ENCODE data around the gene ZNF101.

ZNF101 gene

DNA sequence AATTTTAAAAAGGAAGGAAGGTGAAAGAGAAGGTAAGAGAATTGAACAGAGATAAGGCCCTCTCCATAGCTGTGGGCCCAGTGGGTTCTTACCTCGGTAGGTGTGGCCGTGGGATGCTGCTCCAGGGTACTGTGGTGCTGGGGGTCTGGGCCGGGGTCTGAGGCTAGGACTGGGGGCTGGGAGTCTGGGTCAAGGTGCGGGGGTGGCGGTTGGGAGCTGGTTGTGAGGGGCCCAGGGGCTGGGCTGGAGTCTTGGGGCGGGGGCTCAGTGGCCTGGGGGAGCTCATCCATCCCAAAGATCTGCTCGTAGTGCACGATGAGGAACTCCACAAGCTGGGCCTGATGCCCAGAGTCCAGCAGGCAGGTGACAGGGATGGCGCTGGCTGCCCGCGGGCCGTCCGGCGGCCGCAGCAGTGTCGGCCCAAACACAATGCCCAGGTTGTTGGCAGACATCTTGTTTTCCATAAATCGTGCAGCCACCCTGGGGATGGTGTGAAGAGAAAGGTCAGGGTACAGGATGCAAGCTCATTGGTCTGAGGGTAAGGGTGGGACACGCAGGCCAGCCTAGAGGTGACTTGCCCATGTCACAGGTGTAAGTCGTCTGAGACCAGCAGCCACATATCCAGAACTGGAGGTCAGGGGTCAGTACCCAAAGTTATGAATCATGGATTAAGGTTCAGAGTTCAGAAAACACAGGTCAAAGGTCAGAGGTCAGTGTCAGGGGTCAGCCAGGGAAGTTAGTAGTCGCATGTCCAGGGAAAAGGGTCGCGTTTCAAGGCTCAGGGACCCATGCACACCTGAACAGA lies 34.7 kb upstream of the ZNF101 start:
- POLR2A ChIA-PET: no interaction called here
- H3K4me3 ChIP-seq (ENCODE audit: control insufficient read depth in 1 of 7, extremely low read depth in 1 of 7, insufficient read depth in 4 of 7, low read depth in 2 of 7, low read length in 6 of 7): no peak overlapping the region
- H3K27me3 ChIP-seq (replicated peaks in 2 of 5; ENCODE audit: control insufficient read depth in 4 of 5, insufficient read depth in 5 of 5, low read length in 4 of 5): no peaks in the 10 kb centered on the region
- peaks cover 14 to 67% (median 46%) of the 10 kb centered on the region in 4 experiments for H3K36me3 ChIP-seq (ENCODE audit: control insufficient read depth in 4 of 4, insufficient read depth in 4 of 4, low read length in 3 of 4)
- no peak overlapping the region for H3K27ac ChIP-seq (ENCODE audit: insufficient read depth in 1 of 2, low read depth in 1 of 2, low read length in 2 of 2, poor library complexity in 1 of 2, severe bottlenecking in 2 of 2)
- WGBS (ENCODE audit: insufficient coverage): 95% methylated on average over 22 of the region's 22 CpGs
- no peak for DNase-seq
- CTCF ChIA-PET: interaction anchor here (0.6 to 1.6 kb wide), 3 partner anchors 10 to 102 kb away, joined by 3 to 4 read pairs (median 3); partner anchors contain the start of gene GMIP
- H3K9me3 ChIP-seq (ENCODE audit: control extremely low read depth in 1 of 5, control insufficient read depth in 4 of 5, insufficient read depth in 2 of 5, low read depth in 1 of 5, low read length in 4 of 5): no peaks in the 10 kb centered on the region
- peaks cover 0 to under 1% (median 0%) of the 10 kb centered on the region in 4 experiments for H3K4me1 ChIP-seq (ENCODE audit: control extremely low read depth in 1 of 4, control insufficient read depth in 4 of 4, insufficient read depth in 4 of 4, low read length in 3 of 4)

DNA sequence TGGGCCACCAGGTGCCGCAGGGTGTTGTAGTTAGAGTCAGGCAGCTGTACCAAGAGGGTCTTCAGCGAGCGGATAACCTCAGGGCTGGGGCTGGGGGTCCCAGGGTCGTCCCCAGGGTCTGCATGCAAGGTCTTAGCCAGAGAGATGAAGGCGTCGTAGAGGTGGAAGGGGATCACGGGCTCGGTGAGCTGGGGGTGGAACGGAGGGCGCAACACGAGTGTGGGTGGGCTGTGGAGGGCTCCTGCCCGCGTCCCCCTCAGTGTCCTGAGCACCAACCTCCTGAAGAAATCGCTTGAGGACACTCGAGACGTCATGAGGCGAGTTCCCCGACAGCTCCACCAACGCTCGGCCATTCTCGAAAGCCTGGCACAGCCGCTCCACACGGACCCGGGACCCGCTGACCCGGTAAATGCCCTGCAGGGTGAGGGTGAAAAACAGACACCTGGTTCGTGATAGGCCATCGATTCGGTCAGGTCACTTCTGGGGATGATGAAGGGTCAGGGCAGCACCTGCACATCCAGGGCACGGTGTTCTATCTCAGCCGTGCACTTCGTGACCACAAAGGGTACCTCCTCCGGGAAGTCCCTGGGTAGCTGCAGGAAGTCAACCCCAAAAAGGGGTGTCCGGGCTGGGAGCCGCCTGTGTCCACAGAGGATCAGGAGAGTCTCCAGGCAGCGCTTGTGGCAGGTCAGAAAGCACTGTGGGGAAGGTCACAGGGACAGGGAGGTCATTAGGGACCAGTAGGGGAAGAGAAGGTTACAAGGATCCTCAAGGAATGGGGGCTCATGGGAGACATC lies 33.9 kb upstream of the ZNF101 start:
- Histone ChIP-seq H3K4me3 (ENCODE audit: control insufficient read depth in 1 of 7, extremely low read depth in 1 of 7, insufficient read depth in 4 of 7, low read depth in 2 of 7, low read length in 6 of 7) (no peak overlapping the region), H3K36me3 (ENCODE audit: control insufficient read depth in 4 of 4, insufficient read depth in 4 of 4, low read length in 3 of 4) (peaks cover 14 to 65% (median 48%) of the 10 kb centered on the region in 4 experiments), H3K9me3 (ENCODE audit: control extremely low read depth in 1 of 5, control insufficient read depth in 4 of 5, insufficient read depth in 2 of 5, low read depth in 1 of 5, low read length in 4 of 5) (no peaks in the 10 kb centered on the region), H3K27me3 (replicated peaks in 2 of 5; ENCODE audit: control insufficient read depth in 4 of 5, insufficient read depth in 5 of 5, low read length in 4 of 5) (no peaks in the 10 kb centered on the region), H3K4me1 (ENCODE audit: control extremely low read depth in 1 of 4, control insufficient read depth in 4 of 4, insufficient read depth in 4 of 4, low read length in 3 of 4) (no peaks in the 10 kb centered on the region), H3K27ac (ENCODE audit: insufficient read depth in 1 of 2, low read depth in 1 of 2, low read length in 2 of 2, poor library complexity in 1 of 2, severe bottlenecking in 2 of 2) (no peak overlapping the region)
- POLR2A ChIA-PET: no interaction called here
- DNase-seq: no peak
- 95% methylated on average over 33 of the region's 36 CpGs for WGBS (ENCODE audit: insufficient coverage)
- CTCF ChIA-PET: interaction anchor here (1.6 to 1.7 kb wide), 2 partner anchors 9 to 102 kb away, joined by 3 read pairs; partner anchors contain the start of gene GMIP

GRCh38 chr19:19635313-19635702 lies 33.3 kb upstream of the ZNF101 start:
- H3K27ac ChIP-seq (ENCODE audit: insufficient read depth in 1 of 2, low read depth in 1 of 2, low read length in 2 of 2, poor library complexity in 1 of 2, severe bottlenecking in 2 of 2): no peak overlapping the region
- no peak overlapping the region for H3K4me3 ChIP-seq (ENCODE audit: control insufficient read depth in 1 of 7, extremely low read depth in 1 of 7, insufficient read depth in 4 of 7, low read depth in 2 of 7, low read length in 6 of 7)
- ChIA-PET POLR2A (interaction anchor here (0.7 kb wide), 1 partner anchor 473 kb away, joined by 3 read pairs; no protein-coding TSS in a partner anchor), CTCF (interaction anchor here (1.7 kb wide), 1 partner anchor 103 kb away, joined by 3 read pairs; no protein-coding TSS in a partner anchor)
- H3K9me3 ChIP-seq (ENCODE audit: control extremely low read depth in 1 of 5, control insufficient read depth in 4 of 5, insufficient read depth in 2 of 5, low read depth in 1 of 5, low read length in 4 of 5): no peaks in the 10 kb centered on the region
- 93% methylated on average over 14 of the region's 14 CpGs for WGBS (ENCODE audit: insufficient coverage)
- no peak for DNase-seq
- no peaks in the 10 kb centered on the region for H3K4me1 ChIP-seq (ENCODE audit: control extremely low read depth in 1 of 4, control insufficient read depth in 4 of 4, insufficient read depth in 4 of 4, low read length in 3 of 4)
- H3K27me3 ChIP-seq (replicated peaks in 2 of 5; ENCODE audit: control insufficient read depth in 4 of 5, insufficient read depth in 5 of 5, low read length in 4 of 5): no peaks in the 10 kb centered on the region
- H3K36me3 ChIP-seq (ENCODE audit: control insufficient read depth in 4 of 4, insufficient read depth in 4 of 4, low read length in 3 of 4): peaks cover 12 to 66% (median 51%) of the 10 kb centered on the region in 4 experiments

DNA sequence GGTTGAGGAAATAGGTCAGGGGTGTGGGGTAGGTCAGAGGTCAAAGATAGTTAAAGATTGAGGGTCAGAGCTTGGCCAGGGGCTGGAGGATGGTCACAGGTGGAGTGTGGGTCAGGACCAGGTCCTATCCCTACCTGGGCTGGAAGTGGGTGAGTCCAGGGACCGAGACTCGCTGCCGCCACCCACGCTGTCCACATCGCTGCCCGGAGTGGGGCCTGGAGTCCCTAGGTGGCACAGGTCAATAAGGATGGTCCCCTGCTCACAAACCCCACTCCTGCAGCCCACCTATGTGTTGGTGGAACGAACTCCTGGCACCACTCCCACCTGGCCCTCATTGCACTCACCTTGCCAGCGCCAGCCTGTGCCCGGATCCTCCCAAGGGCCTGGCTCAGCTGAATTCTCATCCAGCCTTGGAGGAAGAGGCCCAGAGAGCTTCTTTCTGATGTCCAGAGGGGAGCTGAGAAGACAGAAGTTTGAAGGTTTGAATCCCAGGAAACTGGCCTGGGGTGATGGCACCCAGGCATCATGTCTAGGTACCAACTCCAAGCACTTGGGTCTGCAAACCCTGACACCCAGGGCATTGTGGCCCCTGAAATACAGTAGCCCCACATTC lies 32.0 kb upstream of the ZNF101 start:
- WGBS (ENCODE audit: insufficient coverage): 98% methylated on average over 7 of the region's 9 CpGs
- H3K36me3 ChIP-seq (ENCODE audit: control insufficient read depth in 4 of 4, insufficient read depth in 4 of 4, low read length in 3 of 4): peaks cover 12 to 66% (median 46%) of the 10 kb centered on the region in 4 experiments
- peaks cover 0 to 1% (median under 1%) of the 10 kb centered on the region in 4 experiments for H3K4me1 ChIP-seq (ENCODE audit: control extremely low read depth in 1 of 4, control insufficient read depth in 4 of 4, insufficient read depth in 4 of 4, low read length in 3 of 4)
- no peaks in the 10 kb centered on the region for H3K9me3 ChIP-seq (ENCODE audit: control extremely low read depth in 1 of 5, control insufficient read depth in 4 of 5, insufficient read depth in 2 of 5, low read depth in 1 of 5, low read length in 4 of 5)
- DNase-seq: no peak
- H3K4me3 ChIP-seq (ENCODE audit: control insufficient read depth in 1 of 7, extremely low read depth in 1 of 7, insufficient read depth in 4 of 7, low read depth in 2 of 7, low read length in 6 of 7): no peak overlapping the region
- no peaks in the 10 kb centered on the region for H3K27me3 ChIP-seq (replicated peaks in 2 of 5; ENCODE audit: control insufficient read depth in 4 of 5, insufficient read depth in 5 of 5, low read length in 4 of 5)
- CTCF ChIA-PET: no interaction called here
- POLR2A ChIA-PET: no interaction called here
- no peak overlapping the region for H3K27ac ChIP-seq (ENCODE audit: insufficient read depth in 1 of 2, low read depth in 1 of 2, low read length in 2 of 2, poor library complexity in 1 of 2, severe bottlenecking in 2 of 2)

DNA sequence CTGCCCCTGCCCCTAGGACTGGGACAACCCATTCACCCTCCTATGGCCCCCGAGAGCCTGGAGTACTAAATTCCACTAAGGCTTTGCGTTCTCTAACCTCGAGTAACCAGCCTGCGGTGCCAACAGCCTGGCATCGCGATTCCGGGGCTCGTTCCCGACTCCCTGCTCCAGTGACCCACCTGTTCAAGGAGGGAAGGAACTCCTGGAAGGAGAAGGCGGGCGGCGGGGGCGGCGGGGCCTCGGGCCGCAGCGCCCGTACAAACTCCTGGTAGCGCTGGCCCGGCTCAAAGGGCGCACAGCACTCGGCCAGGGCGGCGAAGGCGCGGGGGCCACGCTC lies 31.5 kb upstream of the ZNF101 start:
- Histone ChIP-seq H3K36me3 (ENCODE audit: control insufficient read depth in 4 of 4, insufficient read depth in 4 of 4, low read length in 3 of 4) (peaks cover 12 to 67% (median 48%) of the 10 kb centered on the region in 4 experiments), H3K27ac (ENCODE audit: insufficient read depth in 1 of 2, low read depth in 1 of 2, low read length in 2 of 2, poor library complexity in 1 of 2, severe bottlenecking in 2 of 2) (no peak overlapping the region), H3K4me1 (ENCODE audit: control extremely low read depth in 1 of 4, control insufficient read depth in 4 of 4, insufficient read depth in 4 of 4, low read length in 3 of 4) (peaks cover 0 to 6% (median 2%) of the 10 kb centered on the region in 4 experiments), H3K27me3 (replicated peaks in 2 of 5; ENCODE audit: control insufficient read depth in 4 of 5, insufficient read depth in 5 of 5, low read length in 4 of 5) (no peaks in the 10 kb centered on the region), H3K4me3 (ENCODE audit: control insufficient read depth in 1 of 7, extremely low read depth in 1 of 7, insufficient read depth in 4 of 7, low read depth in 2 of 7, low read length in 6 of 7) (no peak overlapping the region), H3K9me3 (ENCODE audit: control extremely low read depth in 1 of 5, control insufficient read depth in 4 of 5, insufficient read depth in 2 of 5, low read depth in 1 of 5, low read length in 4 of 5) (no peaks in the 10 kb centered on the region)
- 96% methylated on average over 26 of the region's 27 CpGs for WGBS (ENCODE audit: insufficient coverage)
- POLR2A ChIA-PET: no interaction called here
- CTCF ChIA-PET: no interaction called here
- DNase-seq: no peak

GRCh38 chr19:19637523-19638251 lies 31.0 kb upstream of the ZNF101 start:
- Histone ChIP-seq H3K4me1 (ENCODE audit: control extremely low read depth in 1 of 4, control insufficient read depth in 4 of 4, insufficient read depth in 4 of 4, low read length in 3 of 4) (peaks cover 0 to 11% (median 7%) of the 10 kb centered on the region in 4 experiments), H3K36me3 (ENCODE audit: control insufficient read depth in 4 of 4, insufficient read depth in 4 of 4, low read length in 3 of 4) (peaks cover 12 to 63% (median 44%) of the 10 kb centered on the region in 4 experiments), H3K9me3 (ENCODE audit: control extremely low read depth in 1 of 5, control insufficient read depth in 4 of 5, insufficient read depth in 2 of 5, low read depth in 1 of 5, low read length in 4 of 5) (no peaks in the 10 kb centered on the region), H3K4me3 (ENCODE audit: control insufficient read depth in 1 of 7, extremely low read depth in 1 of 7, insufficient read depth in 4 of 7, low read depth in 2 of 7, low read length in 6 of 7) (no peak overlapping the region), H3K27ac (ENCODE audit: insufficient read depth in 1 of 2, low read depth in 1 of 2, low read length in 2 of 2, poor library complexity in 1 of 2, severe bottlenecking in 2 of 2) (no peak overlapping the region), H3K27me3 (replicated peaks in 2 of 5; ENCODE audit: control insufficient read depth in 4 of 5, insufficient read depth in 5 of 5, low read length in 4 of 5) (no peaks in the 10 kb centered on the region)
- ChIA-PET CTCF (no interaction called here), POLR2A (no interaction called here)
- no peak for DNase-seq
- 98% methylated on average over 43 of the region's 53 CpGs for WGBS (ENCODE audit: insufficient coverage)
